Spleen (tissue), 11 donors: ENCODE measurements around the gene CADPS2. TPM values are rescaled to one million over a fixed set of nuclear protein-coding genes. Genes with fewer than 3 reads are reported as not detected.

Experiments used
- DNase-seq: peaks from one replicate; pipeline ENCODE4 v3.0.0-alpha.2; 2020
- H3K27ac ChIP-seq, 8 donors: fragments of 200-600 bp; sonication (generic) in 7 of 8; 1 replicate in 4 of 8; 2 replicates in 4 of 8; pipeline versions ENCODE4 v1.5.0 to v1.8.0; 2016 to 2021; ENCODE audit warnings: inconsistent platforms in 4 of 8, mild to moderate bottlenecking in 4 of 8, moderate library complexity in 1 of 8
- H3K27me3 ChIP-seq, 7 donors: fragments of 200-600 bp; sonication (generic) in 6 of 7; replicated peaks in 1 of 7; 1 replicate in 4 of 7; 2 replicates in 3 of 7; pipeline versions ENCODE4 v1.5.0 to v1.8.0; 2016 to 2021; ENCODE audit warnings: inconsistent platforms in 3 of 7, mild to moderate bottlenecking in 1 of 7
- H3K36me3 ChIP-seq, 6 donors: fragments of 200-600 bp; sonication (generic) in 5 of 6; 1 replicate in 4 of 6; 2 replicates in 2 of 6; pipeline versions ENCODE4 v1.5.0 to v1.8.0; 2016 to 2021; ENCODE audit warnings: inconsistent platforms in 2 of 6
- H3K4me1 ChIP-seq, 6 donors: fragments of 200-600 bp; sonication (generic) in 5 of 6; 1 replicate in 3 of 6; 2 replicates in 3 of 6; pipeline versions ENCODE4 v1.5.0 to v1.8.0; 2016 to 2021; ENCODE audit warnings: inconsistent platforms in 3 of 6
- H3K4me3 ChIP-seq, 8 donors: fragments of 200-600 bp; sonication (generic) in 7 of 8; 1 replicate in 4 of 8; 2 replicates in 4 of 8; pipeline versions ENCODE4 v1.5.0 to v1.8.0; 2016 to 2021; ENCODE audit warnings: inconsistent platforms in 4 of 8, mild to moderate bottlenecking in 4 of 8, moderate library complexity in 2 of 8
- H3K9me3 ChIP-seq, 8 donors: fragments of 200-600 bp; sonication (generic) in 7 of 8; 1 replicate in 4 of 8; 2 replicates in 4 of 8; pipeline versions ENCODE4 v1.5.0 to v1.8.0; 2016 to 2021; ENCODE audit warnings: inconsistent platforms in 4 of 8
- POLR2A ChIP-seq, 3 donors: fragments of 450-650 bp; IDR thresholded peaks; one replicate each; pipeline ENCODE4 v1.5.1; 2017; ENCODE audit warnings: antibody characterized with exemption in 3 of 3, mild to moderate bottlenecking in 1 of 3
- POLR2AphosphoS5 ChIP-seq, 3 donors: sonication (generic); formaldehyde crosslinking; IDR thresholded peaks; one replicate each; pipeline ENCODE4 v1.5.1; 2017; ENCODE audit warnings: antibody characterized with exemption in 3 of 3
- WGBS, 5 donors: extraction: QIAGEN DNeasy Blood & Tissue Kit in 3 of 5; methylation state at CpG; one replicate each; pipeline versions ENCODE4 v1.1.5 to v1.1.7; 2013 to 2018; 5-methylcytosine and 5-hydroxymethylcytosine counted together
- intact Hi-C: fragments of 100-400 bp; cut with DNase I; formaldehyde crosslinking; loops from one replicate; pipeline ENCODE4 v1.15.0; 2023; ENCODE audit warnings: low total_unique reads
- polyA plus RNA-seq, 3 donors: library from polyadenylated mRNA; stranded (reverse); fragments of 200-250 nt; gene quantifications; one replicate each; pipeline ENCODE4 v1.2.1, GENCODE V29; 2013
- total RNA-seq, 7 donors: library from RNA; depleted of rRNA in 3 of 7; stranded (reverse); fragments of >200 nt in 3 of 7; fragmentation: NEBNext Ultra II Directional in 4 of 7; extraction: Animal tissue kit (Norgen Biotek cat#: 25700) in 4 of 7; gene quantifications; one replicate each; pipeline versions ENCODE4 v1.1.0 to v1.2.1, GENCODE V29; 2016 to 2021
- TF ChIP-seq, protein P1 (sequence below), 11 experiments: fragments of 200-600 bp in 7 of 11; fragments of 450-650 bp in 4 of 11; sonication (generic) in 4 of 11; IDR thresholded peaks in 8 of 11; conservative IDR thresholded peaks in 3 of 11; 1 replicate in 7 of 11; 2 replicates in 4 of 11; pipeline versions ENCODE4 v1.4.0 to v1.8.0; 2016 to 2021; ENCODE audit warnings: antibody characterized with exemption in 11 of 11, inconsistent platforms in 4 of 11, mild to moderate bottlenecking in 1 of 11
- donor health status: healthy with polysubstance abuse.
- donor health status: DM: no; HTN: no; CAD: no; lungs with moderate emphysema.
- donor health status: DM: no; HTN: no; CAD: no.
- donor health status: Bipolar disorder and iron deficiency.
- donor health status: healthy.
- donor health status: DM: no; HTN: no; CAD: no.
- donor health status: DM: yes; HTN: yes; CAD: no.

The CADPS2 gene
- total and polyA plus RNA-seq, 10 donors: 2.4 to 19.3 (median 11.7) TPM

DNA sequence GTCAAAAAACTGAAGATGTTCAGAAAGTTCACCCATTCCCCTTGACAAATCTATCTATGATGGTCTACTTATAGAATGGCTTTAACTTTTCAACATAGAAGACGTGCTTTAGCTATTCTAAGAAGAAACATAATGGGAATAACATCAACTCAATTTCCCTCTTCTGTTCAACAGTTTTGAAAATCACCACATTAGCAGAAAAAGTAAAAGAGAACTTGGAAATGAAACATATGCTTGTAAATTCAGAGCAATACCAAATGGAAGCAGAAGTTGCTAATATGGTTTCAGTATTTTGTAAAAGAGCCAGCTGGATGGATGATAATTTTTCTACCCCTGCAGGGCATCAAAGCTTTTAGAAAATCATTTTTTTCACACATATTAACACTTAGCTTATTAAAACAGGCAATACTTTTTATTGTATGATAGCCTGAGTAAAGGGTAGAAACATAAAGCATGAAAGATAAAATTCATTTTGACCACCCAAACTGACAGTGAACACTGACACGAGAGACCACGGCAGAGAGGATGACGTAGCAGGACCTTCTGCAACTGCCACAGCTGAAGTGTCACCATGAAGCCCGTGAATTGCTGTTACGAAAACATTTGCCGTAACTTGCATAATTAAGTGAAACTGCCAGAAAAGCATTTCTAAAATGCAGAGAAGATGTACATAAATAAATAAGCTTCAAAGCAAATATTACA lies 542.5 kb downstream of the CADPS2 start:
- intact Hi-C loops: no loop called here
- no peaks in the 10 kb centered on the region for H3K9me3 ChIP-seq
- DNase-seq: peak; percentile 47
- H3K4me1 ChIP-seq: no peaks in the 10 kb centered on the region
- TF ChIP-seq, protein P1, sequence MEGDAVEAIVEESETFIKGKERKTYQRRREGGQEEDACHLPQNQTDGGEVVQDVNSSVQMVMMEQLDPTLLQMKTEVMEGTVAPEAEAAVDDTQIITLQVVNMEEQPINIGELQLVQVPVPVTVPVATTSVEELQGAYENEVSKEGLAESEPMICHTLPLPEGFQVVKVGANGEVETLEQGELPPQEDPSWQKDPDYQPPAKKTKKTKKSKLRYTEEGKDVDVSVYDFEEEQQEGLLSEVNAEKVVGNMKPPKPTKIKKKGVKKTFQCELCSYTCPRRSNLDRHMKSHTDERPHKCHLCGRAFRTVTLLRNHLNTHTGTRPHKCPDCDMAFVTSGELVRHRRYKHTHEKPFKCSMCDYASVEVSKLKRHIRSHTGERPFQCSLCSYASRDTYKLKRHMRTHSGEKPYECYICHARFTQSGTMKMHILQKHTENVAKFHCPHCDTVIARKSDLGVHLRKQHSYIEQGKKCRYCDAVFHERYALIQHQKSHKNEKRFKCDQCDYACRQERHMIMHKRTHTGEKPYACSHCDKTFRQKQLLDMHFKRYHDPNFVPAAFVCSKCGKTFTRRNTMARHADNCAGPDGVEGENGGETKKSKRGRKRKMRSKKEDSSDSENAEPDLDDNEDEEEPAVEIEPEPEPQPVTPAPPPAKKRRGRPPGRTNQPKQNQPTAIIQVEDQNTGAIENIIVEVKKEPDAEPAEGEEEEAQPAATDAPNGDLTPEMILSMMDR (IDR thresholded peaks at IDR 0.05 in 8 of 11, conservative IDR thresholded peaks at IDR 0.05 in 3 of 11): no peak
- TF ChIP-seq POLR2A (IDR thresholded peaks at IDR 0.05): no peak
- no peak for TF ChIP-seq POLR2AphosphoS5 (IDR thresholded peaks at IDR 0.05)
- no peak overlapping the region for H3K27ac ChIP-seq
- H3K4me3 ChIP-seq: no peak overlapping the region
- H3K27me3 ChIP-seq: no peaks in the 10 kb centered on the region
- WGBS, 5 donors: 73 to 83% (median 82%) methylated on average over 7 of the region's 7 CpGs
- peaks cover 0 to 5% (median 0%) of the 10 kb centered on the region in 6 donors for H3K36me3 ChIP-seq

DNA sequence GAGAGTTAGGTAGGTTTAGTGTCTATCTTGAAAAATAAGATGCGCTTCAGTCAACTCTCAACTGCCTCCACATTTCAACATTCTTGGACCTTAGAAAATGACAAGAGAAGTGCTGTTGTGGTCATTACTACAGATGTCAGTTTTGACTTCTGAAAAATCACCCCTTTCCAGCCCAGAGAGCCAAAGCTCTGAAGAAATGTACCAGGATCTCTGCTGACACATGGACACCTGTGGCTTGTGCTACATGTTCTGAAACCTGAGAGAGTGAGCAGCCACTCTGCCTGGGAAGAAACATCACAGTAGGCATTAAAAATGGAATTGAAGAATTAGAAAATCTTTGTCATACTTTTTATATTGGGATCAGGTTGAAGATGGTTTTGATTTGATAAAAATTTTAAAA lies 545.8 kb downstream of the CADPS2 start:
- H3K27me3 ChIP-seq: no peaks in the 10 kb centered on the region
- H3K27ac ChIP-seq: no peak overlapping the region
- no peaks in the 10 kb centered on the region for H3K4me1 ChIP-seq
- intact Hi-C loops: no loop called here
- H3K36me3 ChIP-seq: peaks cover 0 to 5% (median 0%) of the 10 kb centered on the region in 6 donors
- no peak for DNase-seq
- no peak for TF ChIP-seq POLR2A (IDR thresholded peaks at IDR 0.05)
- TF ChIP-seq, protein P1 (IDR thresholded peaks at IDR 0.05 in 8 of 11, conservative IDR thresholded peaks at IDR 0.05 in 3 of 11): no peak
- TF ChIP-seq POLR2AphosphoS5 (IDR thresholded peaks at IDR 0.05): no peak
- WGBS, 5 donors: 92 to 100% (median 98%) methylated on average over 1 of the region's 1 CpG
- H3K4me3 ChIP-seq: no peak overlapping the region
- no peaks in the 10 kb centered on the region for H3K9me3 ChIP-seq

DNA sequence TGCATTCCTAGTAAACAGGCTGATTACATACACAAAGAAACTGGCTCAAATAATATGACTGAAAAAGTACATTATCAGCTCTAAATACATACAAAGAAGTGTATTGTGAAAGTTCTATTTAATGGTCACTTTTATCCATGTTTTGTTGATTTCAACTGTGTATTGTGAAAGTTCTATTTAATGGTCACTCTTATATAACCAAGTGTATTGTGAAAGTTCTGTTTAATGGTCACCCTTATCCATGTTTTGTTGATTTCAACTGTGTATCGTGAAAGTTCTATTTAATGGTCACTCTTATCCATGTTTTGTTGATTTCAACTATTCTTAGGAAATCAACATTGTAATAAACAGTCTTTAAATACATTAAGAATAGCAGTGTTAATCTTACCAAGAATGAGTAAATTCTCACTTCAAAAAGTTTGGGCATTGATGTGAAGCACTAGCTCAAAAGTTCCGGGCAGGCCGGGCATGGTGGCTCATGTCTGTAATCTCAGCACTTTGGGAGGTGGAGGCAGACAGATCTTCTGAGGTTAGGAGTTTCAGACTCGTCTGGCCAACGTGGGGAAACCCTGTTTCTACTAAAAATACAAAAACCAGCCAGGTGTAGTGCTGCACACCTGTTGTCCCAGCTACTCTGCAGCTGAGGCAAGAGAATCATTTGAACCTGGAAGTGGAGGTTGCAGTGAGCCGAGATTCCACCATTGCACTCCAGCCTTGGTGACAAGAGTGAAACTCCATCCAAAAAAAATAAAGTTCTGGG lies 546.9 kb downstream of the CADPS2 start:
- no peaks in the 10 kb centered on the region for H3K36me3 ChIP-seq
- no peak overlapping the region for H3K4me3 ChIP-seq
- TF ChIP-seq POLR2A (IDR thresholded peaks at IDR 0.05): no peak
- TF ChIP-seq POLR2AphosphoS5 (IDR thresholded peaks at IDR 0.05): no peak
- TF ChIP-seq, protein P1 (IDR thresholded peaks at IDR 0.05 in 8 of 11, conservative IDR thresholded peaks at IDR 0.05 in 3 of 11): no peak
- no peak for DNase-seq
- H3K9me3 ChIP-seq: no peaks in the 10 kb centered on the region
- H3K27ac ChIP-seq: no peak overlapping the region
- WGBS, 5 donors: 79 to 83% (median 82%) methylated on average over 6 of the region's 6 CpGs
- H3K4me1 ChIP-seq: no peaks in the 10 kb centered on the region
- H3K27me3 ChIP-seq: no peaks in the 10 kb centered on the region
- intact Hi-C loops: no loop called here

DNA sequence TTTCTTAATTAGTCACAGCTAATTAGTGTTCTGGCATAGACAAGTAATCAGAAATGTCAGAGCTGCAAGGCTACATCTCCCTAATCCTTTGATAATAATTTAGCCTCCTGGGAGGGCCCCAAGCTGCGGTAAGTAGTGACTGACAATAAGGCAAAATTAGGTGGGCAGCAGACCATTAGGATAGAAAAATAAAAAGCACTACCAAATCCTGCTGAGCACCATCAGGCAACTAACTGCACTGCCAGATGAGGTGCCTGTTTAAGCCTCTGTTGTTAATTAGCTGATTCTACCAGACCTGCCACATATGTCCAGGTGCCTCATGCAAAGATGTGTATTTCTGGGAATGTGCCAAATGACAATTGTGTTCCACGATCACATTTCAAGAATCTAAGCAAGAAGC lies 549.2 kb downstream of the CADPS2 start:
- Histone ChIP-seq H3K4me3 (no peak overlapping the region), H3K9me3 (no peaks in the 10 kb centered on the region), H3K27me3 (no peaks in the 10 kb centered on the region), H3K4me1 (no peaks in the 10 kb centered on the region), H3K27ac (no peak overlapping the region), H3K36me3 (no peaks in the 10 kb centered on the region)
- DNase-seq: no peak
- 66 to 85% (median 77%) methylated on average over 2 of the region's 2 CpGs for WGBS, 5 donors
- no peak for TF ChIP-seq POLR2A (IDR thresholded peaks at IDR 0.05)
- TF ChIP-seq, protein P1 (IDR thresholded peaks at IDR 0.05 in 8 of 11, conservative IDR thresholded peaks at IDR 0.05 in 3 of 11): no peak
- no peak for TF ChIP-seq POLR2AphosphoS5 (IDR thresholded peaks at IDR 0.05)
- intact Hi-C loops: no loop called here
